NCI-H446 treated with DMSO at 0.1 percent for 48 hours (cell line): Measurements from ENCODE around the gene ARSG.
"Not testable (repeated sequence)": the region's sequence is repeated elsewhere in the genome, so short reads cannot be mapped to it uniquely, and the experiment has no call there.

Experiments used
- DNase-seq: peaks from one replicate; lab custom pipeline; 2025; lab: John Stamatoyannopoulos, UW

ARSG gene

DNA sequence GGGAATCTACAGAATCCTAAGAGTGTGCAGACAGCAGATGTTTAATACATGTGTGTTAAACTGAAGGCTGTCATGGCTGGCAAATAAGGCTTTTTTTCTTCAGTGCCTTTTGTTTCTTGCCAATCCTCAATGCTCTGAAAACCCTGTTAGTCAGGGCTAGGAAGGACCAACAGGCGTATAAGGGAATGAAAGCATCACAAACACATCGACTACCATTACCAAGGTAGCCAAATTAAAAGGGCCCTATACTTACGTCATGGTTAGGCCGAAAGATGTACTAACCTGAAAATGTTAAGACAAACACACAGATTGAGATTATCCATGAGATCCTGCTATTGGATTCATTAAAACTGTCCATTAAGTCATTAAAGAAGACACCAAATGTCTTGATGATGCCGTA lies 13.5 kb upstream of the ARSG start:
- no peak for DNase-seq

DNA sequence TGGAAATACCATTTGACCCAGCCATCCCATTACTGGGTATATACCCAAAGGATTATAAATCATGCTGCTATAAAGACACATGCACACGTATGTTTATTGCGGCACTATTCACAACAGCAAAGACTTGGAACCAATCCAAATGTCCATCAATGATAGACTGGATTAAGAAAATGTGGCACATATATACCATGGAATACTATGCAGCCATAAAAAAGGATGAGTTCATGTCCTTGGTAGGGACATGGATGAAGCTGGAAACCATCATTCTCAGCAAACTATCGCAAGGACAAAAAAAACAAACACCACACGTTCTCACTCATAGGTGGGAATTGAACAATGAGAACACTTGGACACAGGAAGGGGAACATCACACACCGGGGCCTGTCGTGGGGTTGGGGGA lies 9.3 kb upstream of the ARSG start:
- not testable (repeated sequence) for DNase-seq

DNA sequence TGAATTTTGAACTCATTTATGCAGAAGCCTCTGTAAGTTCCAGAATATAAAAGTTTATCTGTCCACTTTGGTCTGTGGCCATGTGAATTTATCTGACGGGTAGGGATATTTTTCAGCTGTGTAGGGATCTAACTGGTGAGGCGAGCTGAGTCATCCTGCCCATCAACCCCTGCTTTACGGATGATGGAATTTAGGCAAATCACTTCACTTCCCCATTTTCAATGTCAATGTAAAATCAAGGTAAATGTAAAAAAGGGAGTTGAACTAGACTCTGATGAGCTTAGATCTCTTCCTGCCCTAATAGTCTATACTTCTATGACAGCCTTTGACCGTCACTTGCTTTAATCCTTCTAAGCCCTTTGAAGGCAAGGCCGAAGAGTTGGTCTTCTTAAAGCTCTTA lies 2.9 kb upstream of the ARSG start:
- DNase-seq: no peak

DNA sequence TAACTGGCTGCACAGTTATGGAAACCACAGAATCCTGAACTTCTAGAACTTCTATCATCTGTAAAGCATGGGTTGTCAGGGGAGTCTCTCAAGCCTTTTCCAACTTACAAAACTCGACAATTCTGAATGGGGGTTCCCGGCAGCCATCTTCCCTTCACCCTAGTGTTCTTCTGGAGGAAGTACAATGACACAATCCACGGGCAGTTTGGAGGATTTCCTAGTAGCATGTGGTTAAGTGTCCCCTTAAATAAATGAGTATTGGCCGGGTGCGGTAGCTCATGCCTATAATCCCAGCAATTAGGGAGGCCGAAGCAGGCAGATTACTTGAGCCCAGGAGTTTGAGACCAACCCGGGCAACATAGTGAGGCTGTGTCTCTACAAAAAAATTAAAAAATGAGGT lies 2.5 kb upstream of the ARSG start:
- no peak for DNase-seq

DNA sequence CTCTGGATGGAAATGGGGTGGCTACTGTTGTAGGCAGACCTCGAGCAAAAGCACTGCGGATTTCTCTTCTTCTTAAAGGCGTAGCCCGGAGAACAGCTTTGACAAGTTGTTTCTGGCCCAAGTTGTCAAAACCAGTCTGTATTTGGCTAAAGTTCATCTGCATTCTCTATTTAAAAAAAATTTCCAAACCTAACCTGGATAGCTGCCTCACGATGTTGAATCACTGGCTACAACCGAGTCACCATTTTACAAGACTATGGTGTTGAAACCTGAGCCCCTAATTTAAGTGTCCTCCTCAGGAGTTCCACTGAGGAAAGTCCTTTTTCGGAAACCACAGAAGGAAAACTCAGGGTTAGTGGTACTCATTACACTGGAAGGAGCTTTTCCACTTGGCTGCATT lies 1.8 kb upstream of the ARSG start:
- DNase-seq: no peak

DNA sequence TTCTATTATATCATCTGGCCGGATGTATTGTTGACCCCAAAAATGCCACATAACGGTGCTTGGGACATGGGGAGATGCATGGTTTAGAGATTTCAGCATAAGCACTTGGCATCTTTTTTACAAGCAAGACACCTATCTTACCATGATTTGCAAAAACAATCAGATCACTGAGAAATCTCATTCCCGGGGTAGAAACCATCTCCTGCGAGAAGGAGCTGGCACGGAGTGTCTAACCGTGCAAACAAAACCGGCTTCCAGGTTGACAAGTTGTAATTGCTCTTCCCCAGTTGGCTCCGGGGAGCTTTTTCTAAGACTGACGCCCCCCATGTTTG lies 1.4 kb upstream of the ARSG start:
- no peak for DNase-seq

DNA sequence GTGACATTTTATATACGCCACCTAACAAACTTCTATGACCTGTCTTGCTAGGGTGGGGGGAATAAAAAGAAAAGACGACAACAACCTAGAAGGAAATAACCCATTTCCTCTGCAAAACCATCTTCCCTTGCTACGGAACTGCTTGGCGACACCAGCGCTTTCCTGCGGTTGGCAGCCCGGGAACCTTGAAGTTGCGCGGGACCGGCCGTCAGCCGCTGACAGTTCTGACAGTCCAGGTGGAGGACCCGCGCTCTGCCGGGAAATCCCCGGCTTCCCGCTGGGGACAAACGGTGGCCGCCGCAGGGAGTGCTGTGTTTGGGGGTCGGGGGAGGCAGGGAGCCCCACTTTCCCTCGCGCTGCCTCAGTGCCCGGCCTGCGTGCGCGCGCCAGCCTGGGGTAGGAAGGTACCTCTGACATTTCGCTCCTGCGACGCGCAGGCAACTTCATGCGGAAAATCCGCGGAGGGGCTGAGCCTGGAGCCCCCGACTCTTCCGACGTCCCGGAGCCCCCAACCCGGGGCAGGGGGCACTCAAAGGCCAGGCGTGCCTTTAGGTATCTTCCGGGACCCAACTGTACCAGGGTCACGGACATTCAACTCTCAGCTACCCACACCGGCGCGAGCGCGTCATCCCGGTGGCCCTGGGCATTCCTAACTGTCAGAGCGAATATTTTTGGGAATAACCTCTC lies 884 bp upstream of the ARSG start:
- DNase-seq: no peak

DNA sequence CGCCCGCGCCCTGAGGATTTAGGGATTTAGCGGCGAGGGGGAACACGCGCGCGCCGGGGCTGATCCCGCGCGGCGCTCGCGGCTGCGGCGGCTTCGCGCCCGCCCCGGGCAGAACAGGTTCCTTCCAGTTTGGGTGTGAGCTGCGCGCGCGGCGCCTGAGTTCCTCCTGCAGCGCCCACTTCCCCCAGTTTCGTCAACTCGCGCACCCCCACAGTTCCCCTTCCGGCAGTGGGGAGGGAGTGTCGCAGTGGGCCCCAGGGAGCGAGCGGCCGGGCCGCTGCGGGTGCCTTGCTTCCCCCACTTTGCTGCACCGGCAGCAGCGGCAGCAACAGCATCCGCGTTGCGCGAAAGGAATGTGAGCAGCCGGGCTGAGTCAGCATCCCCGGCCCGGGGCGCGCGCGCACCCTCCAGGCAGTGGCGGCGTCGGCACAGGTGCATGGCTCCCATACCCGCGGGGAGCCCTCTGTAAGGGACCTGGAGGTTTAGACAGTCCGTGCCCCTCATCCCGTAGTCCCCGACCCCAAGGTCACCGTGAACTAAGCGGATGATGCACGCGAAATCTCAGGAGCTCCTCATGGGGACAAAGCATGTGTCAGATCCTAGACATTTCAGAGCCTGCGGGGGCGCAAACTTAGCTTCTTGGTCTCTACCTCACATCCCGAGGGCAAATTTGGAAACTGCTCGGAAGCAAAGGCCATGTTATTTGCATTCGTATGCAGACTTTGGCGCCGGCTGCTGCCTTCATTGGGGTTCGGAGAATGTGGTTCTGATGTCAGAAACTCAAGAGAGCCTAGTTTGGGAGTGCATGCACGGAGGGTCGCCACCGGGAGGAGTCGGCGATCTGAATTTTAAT lies 767 bp downstream of the ARSG start:
- no peak for DNase-seq

DNA sequence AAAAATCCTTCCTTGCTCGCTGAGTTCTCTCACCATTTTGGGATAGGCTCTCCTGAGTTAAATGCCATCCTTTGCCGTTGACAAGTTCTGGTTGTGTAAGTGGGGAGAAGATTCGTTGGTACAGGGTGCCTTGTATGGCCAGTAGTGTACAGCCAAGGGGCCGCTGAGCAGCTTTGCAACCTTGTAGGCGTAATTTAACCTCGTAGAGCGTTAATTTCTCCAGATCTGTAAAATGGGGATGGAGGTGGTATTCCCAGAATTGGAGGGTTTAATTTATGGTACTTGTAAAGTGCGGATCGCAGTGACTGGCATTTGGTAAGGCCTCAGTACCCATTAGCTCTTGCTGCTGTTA lies 1.4 kb downstream of the ARSG start:
- DNase-seq: no peak

DNA sequence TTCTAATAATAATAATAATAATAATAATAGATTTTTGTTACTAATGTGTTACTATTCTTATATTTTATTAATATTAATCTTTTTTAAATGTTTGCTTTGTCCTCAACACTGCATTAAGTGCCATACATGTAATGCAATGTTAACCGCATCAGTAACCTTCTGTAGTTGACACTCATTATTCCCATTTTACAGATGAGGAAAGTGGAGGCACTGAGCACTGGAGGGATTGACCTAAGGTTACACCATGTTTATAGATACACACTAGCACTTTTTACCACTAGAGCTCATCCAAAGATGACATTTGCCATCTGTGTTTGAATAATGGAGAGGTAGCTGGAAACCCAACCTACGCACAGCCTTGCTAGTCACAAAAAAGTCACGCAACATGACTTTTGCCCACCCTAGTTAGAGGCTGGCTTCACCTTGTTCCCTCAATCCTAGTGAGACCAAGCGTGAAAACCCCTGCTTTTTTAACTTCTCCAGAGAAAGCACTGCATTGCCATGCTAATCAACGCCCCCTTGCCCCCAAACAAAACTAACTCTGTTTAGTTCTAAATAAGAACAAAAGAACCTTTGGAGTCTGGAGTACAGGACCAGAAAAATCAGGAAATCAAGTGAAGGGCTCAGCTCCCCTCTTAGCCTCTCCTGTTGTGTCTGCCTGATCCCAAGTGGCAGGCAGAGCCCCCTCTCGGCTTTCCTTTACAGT lies 2.3 kb downstream of the ARSG start:
- no peak for DNase-seq

DNA sequence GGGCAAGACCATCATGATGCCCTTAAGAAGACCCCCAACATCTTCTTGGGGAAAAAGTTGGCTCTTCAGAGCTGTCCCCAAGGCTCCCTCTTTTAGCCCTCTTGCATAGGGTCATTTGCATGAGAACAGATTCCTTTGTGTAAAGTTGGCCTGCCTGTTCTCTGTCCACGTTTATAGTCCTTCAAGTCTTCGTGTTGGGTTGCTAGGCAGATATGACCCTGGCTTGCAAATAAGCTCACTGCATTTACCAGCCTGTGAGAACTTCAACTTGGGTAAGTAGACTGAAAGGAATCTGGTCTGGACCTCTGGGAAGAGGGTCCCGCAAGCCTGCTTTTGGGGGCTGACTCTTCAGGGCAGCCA lies 2.9 kb downstream of the ARSG start:
- no peak for DNase-seq

DNA sequence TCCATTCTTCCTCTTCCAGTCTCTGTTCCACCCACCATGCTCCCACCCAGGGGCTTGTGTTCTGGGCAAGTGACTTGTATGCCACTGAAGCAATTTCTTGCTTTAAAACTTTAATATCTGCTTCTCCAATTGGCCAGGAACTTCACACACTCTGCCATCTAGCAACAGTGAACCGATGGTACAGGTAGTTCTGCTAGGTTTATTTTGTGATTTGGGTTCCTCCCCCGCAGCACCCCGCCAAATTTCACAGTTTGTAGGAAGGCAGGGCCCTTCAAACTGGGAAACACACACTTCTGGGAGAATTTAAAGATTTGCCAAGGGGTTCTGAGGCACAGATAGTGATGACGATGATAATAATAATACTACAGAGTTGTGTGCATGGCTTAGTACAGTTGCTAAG lies 3.3 kb downstream of the ARSG start:
- DNase-seq: no peak

DNA sequence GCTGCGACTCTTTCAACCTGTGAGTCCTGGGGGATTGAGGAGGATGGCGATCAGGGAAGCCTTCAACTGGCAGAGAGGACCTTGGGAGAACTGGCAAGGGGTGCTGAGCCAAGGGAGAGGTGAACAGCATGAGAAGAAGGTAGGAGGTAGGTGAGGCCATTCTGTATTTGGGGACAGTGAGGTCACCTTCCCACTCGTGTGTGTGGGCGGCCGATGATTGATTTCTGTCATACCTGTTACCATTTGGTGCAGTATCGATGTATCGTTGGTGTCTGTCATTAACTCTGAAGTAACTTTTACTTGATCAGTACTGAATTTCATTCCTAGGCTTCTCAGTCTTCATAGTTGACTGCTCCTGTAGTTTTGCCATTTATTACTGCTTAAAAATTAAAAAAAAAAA lies 3.8 kb downstream of the ARSG start:
- DNase-seq: no peak

DNA sequence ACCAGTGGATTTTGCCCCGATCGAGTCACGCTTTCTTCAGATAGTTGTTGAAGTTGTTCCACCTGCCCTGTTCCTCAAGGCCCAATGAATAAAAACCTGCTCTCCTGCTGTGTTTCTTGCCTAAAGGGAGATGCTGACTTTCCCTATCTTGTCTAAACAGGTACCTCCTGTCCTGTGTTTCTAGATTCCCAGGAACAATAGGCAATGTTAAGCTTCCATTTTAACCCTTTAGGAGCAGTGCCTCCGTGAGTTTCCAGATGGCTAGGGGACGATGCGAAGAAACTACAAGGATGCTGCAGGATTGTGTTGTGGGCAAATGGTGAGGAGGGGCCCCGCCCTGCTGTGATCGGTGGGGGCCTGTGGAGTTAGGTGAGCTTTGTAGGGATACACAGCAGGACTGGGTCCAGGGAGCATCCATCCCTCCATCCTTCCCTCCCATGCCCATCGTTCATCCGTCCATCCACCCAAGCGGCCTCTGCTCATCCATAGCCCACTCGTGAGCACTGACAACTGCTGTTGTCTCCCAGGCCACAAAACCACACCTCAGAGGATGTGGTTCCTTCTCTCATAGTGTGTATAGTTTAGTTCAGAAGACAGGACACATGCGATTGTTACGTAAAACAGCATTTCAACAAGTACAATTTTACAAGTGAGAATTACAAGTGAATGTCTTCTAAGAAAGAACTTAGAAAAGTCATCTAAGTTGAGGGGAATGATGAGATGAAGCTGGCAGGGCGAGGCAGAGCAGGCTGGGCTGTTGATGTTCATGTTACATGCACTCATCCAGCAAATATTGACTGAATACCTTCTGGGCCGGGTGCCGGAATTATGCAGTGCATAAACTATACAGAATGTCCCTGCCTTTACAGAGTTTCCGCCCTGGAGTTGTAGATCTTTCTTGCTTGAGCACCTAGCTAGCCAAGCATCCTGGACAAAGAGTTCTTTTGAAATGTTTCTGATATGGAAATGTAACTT lies 5.2 kb downstream of the ARSG start:
- peak; percentile 64 for DNase-seq

DNA sequence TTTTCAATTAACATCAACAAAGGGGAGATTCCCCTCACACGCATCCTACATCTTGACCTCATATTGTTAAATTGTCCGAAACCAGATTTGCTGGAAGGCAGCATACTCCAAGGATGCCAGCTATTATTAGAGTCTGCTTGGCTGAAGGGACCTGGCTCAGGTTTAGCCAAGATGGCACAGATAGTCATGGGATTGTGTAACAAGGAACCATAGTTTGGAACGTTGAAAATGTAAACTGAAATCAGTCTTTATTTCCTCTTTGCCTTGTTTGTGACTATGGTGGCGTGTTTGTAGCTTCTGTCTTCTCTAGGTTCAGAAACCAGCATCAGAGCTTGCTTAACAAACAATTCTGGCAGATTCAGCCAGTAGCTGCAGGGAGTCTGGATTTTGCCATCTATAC lies 5.9 kb downstream of the ARSG start:
- peak; percentile 64 for DNase-seq

DNA sequence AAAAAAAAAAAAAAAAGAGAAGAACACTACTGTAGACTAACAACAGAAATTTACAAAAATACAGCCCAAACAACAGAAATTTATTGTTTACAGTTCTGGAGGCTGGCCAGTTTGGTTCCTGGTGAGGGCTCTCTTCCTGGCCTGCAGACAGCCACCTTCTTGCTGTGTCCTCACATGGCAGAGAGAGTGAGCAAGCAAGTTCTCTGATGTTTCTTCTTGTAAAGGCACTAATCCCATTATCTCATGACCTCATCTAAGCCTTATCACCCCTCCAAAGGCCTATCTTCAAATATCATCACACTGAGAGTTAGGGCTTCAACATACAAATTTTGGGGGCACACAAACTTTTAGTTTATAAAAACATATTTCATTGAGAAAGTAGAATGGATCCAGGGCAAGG lies 7.3 kb downstream of the ARSG start:
- DNase-seq: no peak

DNA sequence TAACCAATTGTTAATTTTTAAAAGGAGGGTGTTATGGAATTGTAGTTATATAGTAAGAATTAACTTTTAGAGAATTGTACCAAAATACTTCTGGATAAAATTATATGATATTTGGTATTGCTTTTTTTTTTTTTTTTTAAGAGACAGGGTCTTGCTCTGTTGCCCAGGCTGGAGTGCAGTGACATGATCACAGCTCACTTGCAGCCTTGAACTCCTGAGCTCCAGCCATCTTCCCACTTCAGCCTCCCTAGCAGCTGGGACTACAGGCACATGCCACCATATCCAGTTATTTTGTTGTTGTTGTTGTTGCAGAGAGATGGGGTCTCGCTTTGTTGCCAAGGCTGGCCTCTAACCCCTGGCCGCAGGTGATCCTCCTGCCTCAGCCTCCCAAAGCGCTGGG lies 8.5 kb downstream of the ARSG start:
- DNase-seq: no peak

DNA sequence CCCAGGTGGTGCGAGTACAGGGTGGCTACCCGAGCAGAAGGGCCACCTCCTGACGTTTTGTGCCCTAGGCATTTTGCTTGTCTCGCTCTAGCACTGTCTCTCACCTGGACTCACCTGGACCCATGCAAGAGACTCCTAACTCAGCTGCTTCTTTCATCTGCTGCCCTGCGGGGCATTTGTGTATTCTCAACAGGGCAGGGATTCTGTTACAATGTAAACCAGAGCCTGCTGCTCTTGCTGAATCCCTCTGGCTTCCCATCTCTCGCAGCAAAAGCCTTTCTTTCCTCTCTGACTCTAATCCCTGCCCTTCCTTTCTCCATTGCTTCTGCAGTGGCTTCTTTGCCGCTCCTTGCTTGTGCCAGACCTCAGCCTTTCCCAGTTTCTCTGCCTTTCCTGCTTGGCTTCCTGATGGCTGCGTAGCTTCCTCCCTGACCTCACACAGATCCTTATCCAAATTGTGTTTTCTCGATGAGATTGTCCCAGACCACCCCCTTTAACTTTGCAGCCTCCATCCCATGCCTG lies 10.2 kb downstream of the ARSG start:
- DNase-seq: no peak

DNA sequence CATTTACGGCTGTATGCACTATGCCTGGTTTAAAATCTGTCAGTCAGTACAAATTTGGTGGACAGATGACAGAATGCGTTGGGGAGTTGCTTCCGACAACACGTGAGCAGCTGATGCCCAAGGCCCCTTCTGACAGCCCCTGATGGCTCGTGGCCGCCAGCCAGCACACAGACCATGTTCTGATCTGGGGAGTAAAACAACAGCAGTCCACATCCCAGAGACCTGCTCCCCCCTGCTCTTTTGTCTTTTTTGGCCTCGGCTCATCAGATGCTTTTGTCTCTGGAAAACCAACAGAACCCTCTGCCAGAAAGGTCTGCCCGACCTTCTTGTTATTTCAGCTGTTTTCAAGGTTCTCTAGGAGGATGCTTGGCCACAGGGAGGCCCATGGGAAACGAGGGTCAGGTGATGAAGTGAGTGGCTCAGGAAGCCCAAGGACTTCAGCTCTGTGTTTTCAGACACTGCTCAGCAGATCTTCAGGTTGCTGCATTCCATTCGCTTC lies 10.8 kb downstream of the ARSG start:
- DNase-seq: peak; percentile 15

DNA sequence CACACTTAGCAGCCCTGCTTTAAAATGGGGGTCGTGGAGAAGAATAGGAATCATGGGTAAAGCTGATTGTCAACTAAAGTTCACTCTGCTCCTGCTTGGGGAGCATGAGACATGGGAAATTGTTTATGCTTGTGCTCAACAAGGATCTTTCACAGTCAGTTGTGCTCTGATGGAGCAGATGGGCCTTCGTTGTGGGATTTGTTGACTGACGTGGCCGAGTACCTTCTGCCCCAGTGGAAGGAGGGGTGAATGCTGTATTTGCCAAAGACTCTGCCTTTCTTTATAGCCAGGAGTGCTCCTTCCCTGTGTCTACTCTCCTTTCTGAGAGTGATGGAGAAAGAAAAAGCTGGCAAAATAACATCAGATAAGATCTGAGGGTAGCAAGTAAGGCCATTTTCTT lies 11.4 kb downstream of the ARSG start:
- peak; percentile 46 for DNase-seq

DNA sequence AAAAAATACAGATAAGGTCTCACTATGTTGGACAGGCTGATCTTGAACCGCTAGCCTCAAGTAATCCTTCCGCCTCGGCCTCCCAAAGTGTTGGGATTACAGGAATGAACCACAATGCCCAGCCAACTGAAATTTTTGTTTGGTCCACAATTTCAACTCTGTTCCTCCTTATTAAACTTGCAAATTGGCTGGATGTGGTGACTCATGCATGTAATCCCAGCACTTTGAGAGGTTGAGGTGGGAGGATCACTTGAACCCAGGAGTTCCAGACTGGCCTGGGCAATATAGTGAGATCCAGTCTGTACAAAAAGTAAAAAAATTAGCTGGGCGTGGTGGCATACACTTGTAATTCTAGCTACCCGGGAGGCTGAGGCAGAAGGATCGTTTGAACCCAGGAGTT lies 13.4 kb downstream of the ARSG start:
- no peak for DNase-seq

DNA sequence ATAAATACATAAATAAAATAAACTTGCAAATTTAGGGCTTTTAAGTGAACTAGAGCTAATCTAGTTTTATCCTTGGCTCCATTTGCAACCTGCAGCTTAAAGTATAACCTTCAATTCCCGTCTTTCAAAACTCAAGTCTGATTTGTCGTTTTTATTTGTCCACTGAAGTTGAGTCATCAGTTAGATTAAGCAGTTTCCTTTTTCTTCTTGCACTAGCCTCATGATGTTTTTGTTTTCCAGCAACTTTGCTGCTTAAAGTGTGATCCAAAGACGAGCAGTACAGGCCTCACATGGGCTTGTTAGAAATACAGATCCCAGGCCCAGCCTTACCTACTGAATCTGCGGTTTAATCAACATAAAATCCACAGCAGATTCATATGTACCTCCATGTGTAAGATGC lies 13.8 kb downstream of the ARSG start:
- no peak for DNase-seq
